ENCODE results near the gene TMEM200B. TPM values are rescaled to one million over a fixed set of nuclear protein-coding genes. Genes with fewer than 3 reads are reported as not detected.

TMEM200B gene
- total and polyA plus RNA-seq, 10 of the 15 experiments (the other 5 are each of a cell fraction or from before 2014, with no cell fraction given) = 0.03 to 1.4 (median 0.08) TPM; not detected in 3

DNA sequence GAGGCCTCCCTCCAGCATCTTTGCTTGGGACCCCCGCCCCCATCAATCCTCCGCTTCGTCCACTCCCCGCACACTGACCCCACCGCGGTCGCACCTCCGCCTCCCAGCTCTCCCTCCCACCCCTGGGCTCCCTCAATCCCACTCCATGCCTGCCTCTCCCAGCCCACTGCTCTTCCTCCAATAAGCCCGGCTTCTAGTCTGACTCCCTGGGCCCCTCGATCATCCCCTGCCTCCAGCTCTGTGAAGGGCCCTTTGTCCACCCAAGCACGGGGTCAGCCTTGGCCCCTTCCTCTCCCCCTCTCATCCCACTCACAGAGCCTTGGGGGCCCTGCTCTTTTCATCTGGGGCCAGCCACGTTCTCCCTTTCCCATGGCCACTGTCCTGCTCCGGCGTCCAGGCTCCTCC is 1.5 kb upstream of the TMEM200B start:
- CTCF ChIA-PET = no interaction called here
- Histone ChIP-seq H3K36me3 (ENCODE audit: control insufficient read depth in 2 of 2, insufficient read depth in 2 of 2, low read length in 1 of 2) (no peaks in the 10 kb centered on the region), H3K4me1 (ENCODE audit: control insufficient read depth, insufficient read depth, low read length) (no peaks in the 10 kb centered on the region), H3K9me3 (replicated peaks; ENCODE audit: control insufficient read depth, insufficient read depth, low read length) (no peaks in the 10 kb centered on the region), H4K20me1 (ENCODE audit: control insufficient read depth, insufficient read depth) (no peaks in the 10 kb centered on the region; the same call in 1 of the 2 replicates), H2AFZ (ENCODE audit: control insufficient read depth, low read depth, low read length) (no peak overlapping the region), H3K9ac (ENCODE audit: control insufficient read depth, insufficient read depth, low read length) (no peak overlapping the region), H3K79me2 (ENCODE audit: control insufficient read depth, insufficient read depth, low read length) (no peaks in the 10 kb centered on the region), H3K4me3 (no peak overlapping the region), H3K4me2 (ENCODE audit: control insufficient read depth, insufficient read depth) (no peak overlapping the region), H3K27me3 (replicated peaks in 1 of 2; ENCODE audit: control insufficient read depth in 2 of 2, insufficient read depth in 2 of 2, low read length in 1 of 2) (peaks cover 6 to 16% of the 10 kb centered on the region in 2 experiments; a peak in 3 of 4 replicates), H3K27ac (ENCODE audit: control insufficient read depth, insufficient read depth) (no peak overlapping the region)
- DNase-seq (ENCODE audit: low read depth, low spot score) (no peak), FAIRE-seq (no peak), ATAC-seq (no peak)
- in situ Hi-C loops (cut with MboI) (no loop called here), intact Hi-C loops (cut with micrococcal nuclease; ENCODE audit: unreplicated experiment) (no loop called here)
- TF ChIP-seq HDAC2 (IDR thresholded peaks at IDR 0.05) = no peak
- TF ChIP-seq DPF2 (IDR thresholded peaks at IDR 0.05) = no peak
- TF ChIP-seq, protein P1, sequence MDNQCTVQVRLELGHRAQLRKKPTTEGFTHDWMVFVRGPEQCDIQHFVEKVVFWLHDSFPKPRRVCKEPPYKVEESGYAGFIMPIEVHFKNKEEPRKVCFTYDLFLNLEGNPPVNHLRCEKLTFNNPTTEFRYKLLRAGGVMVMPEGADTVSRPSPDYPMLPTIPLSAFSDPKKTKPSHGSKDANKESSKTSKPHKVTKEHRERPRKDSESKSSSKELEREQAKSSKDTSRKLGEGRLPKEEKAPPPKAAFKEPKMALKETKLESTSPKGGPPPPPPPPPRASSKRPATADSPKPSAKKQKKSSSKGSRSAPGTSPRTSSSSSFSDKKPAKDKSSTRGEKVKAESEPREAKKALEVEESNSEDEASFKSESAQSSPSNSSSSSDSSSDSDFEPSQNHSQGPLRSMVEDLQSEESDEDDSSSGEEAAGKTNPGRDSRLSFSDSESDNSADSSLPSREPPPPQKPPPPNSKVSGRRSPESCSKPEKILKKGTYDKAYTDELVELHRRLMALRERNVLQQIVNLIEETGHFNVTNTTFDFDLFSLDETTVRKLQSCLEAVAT (IDR thresholded peaks at IDR 0.05) = no peak
- TF ChIP-seq KDM1A (IDR thresholded peaks at IDR 0.05; ENCODE audit: borderline replicate concordance) = no peak
- no peak for TF ChIP-seq TBL1XR1 (IDR thresholded peaks at IDR 0.05; ENCODE audit: low read depth, low read length)
- no peak for TF ChIP-seq SMAD1 (IDR thresholded peaks at IDR 0.05; ENCODE audit: low read depth, partially characterized antibody)
- no TSS peak for BruUV-seq (replicated peaks)
- POLR2A ChIA-PET = no interaction called here
- SMC1A ChIA-PET (ENCODE audit: uncharacterized antibody, unreplicated experiment) = no interaction called here
- 44% methylated on average over 6 of the region's 14 CpGs for WGBS (ENCODE audit: insufficient coverage, insufficient replicate concordance, low lambda C conversion rate, missing lambda C conversion rate)
- RAD21 ChIA-PET (ENCODE audit: unreplicated experiment) = no interaction called here
